Activated naive CD4-positive, alpha-beta T cell treated with Interleukin-2 at 50 U/mL for 16 hours (primary cell): ENCODE data around the gene DERL2.
"Not testable (repeated sequence)": the region's sequence is repeated elsewhere in the genome, so short reads cannot be mapped to it uniquely, and the experiment has no call there.

Experiments used
- DNase-seq: peaks from one replicate; pipeline ENCODE4 v3.0.0-alpha.2; 2020

The DERL2 gene

DNA sequence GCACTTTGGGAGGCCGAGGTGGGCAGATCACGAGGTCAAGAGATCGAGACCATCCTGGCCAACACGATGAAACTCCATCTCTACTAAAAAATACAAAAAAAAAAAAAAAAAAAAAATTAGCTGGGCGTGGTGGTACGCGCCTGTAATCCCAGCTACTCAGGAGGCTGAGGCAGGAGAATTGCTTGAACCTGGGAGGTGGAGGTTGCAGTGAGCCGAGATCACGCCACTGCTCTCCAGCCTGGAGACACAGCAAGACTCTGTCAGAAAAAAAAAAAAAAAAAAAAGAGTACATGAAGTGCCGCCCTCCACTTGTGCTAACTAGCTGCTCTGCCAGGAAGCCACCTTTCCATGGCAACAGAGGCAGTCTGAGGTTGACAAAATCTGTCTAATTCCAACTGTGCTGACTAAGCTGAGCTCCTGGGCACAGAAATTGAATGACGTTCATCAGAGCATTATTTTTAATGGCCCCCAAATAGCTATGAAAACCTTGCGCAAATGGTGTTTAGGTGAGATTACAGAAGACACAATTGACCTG is 50.1 kb downstream of the DERL2 start:
- DNase-seq, result not testable (repeated sequence)

DNA sequence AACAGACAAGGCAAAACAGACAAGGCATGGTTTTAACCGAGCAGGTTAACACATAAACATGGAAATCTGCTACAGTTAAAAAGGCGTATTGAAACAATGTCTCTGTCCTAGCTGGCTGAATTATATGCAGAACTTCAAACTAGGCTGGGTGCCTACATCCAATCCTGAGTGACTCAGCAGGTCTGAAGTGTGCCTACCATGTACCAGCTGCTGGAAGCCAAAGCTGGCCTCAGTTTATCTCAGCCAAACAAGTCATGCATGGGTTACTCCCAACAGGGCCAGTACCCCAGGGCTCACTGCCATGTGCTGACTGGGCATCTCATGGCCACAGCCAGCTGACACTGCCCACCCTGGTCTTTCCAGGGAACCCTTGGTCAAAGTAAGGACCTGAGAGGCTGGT is 51.0 kb downstream of the DERL2 start:
- no peak for DNase-seq

DNA sequence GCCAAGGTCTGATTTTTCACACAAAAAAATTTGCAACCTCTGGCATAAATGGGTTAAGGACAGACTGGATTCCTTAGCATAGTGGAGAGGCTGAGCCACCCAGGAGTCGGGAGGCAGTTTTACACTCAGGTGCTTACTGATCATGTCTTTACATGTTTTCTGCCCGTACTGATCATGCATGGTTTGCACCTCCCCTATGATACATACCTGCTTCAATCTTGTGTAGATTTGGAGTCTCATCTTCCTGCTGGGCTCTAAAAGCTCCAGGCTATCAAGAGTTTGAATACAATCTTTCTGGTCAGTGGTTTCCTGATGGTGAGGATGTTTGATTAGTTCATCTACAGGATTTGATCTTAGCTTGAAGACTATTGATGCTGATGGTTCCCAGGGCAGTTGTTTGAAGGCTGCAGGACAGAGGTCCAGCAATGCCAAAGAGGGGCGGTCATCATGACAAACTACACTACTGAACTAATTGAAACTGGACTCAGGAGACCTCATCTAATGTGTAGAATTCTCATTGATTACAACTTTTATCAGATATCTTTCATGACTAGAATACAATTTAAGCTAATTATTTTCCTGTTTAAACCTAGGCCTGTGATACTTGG is 53.9 kb downstream of the DERL2 start:
- no peak for DNase-seq

DNA sequence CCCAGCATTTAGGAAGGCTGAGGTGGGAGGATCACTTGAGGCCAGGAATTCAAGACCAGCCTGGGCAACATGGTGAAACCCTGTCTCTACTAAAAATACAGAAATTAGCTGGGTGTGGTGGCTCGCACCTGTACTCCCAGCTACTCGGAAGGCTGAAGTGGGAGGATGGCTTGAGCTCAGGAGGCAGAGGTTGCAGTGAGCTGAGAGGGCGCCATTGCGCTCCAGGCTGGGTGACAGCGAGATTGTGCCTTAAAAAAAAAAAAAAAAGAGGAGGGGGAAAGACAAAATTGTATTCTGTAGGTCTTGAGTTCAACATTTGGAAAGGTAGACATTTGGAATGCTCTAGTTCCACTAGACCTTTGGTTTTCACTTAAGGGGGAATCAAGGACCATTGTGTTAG is 54.7 kb downstream of the DERL2 start:
- DNase-seq, result not testable (repeated sequence)

DNA sequence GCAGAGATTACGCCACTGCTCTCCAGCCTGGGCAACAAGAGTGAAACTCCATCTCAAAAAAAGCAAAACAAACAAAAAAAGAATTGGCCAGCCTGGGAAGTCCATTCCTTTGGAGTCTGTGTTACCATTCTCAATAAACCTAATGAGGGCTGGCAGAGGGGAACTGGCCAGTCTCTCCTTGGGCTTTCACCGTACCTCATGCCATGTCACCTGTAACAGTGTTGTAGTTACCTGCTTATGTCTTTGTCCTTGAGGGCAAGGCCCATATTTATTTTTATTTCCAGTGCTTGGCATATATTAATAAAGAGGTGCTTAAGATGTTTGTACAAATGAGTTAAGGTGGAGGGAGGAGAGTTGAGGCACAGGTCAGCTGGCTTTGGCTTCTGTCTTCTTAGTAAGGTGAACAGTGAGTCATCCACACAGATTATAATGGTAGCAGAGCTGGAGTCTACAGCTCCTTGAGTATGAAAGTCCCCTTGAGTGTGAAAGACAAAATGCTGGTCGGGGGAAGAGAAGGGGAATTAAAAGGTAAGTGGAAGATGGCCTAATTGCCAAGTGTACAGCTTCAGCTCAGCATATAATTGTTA is 55.5 kb downstream of the DERL2 start:
- DNase-seq, result no peak

DNA sequence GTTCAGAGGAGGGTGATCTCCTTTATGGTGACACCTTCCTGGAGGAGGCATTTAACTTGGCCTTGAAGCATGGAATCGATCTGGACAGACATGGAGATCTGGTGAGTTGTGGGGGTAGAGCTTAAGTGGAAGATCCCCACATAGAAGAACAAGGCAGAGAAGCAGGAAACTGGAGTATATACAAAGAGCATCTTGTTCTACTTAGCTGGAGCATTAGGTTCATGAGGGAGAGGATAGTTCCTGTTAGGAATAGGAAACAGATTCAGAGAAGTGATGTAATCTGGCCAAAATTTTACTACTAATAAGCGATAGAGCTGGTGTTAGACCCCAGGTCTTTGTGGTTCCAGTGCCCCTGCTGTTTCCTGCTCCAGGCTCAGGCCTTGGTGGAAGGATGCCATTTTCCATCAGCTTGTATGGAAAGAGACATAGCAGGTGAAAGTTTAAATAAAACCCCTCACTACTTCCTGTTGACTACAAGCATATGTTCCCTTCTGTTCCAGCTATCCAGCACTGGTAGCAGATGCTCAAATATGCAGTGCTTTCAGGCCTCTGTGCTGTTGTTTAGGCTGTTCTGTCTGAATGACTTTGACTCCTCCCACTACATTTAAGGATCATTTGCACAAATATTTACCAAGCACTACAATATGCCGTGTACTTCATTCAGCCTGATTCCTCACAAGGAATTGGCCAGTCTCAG is 56.6 kb downstream of the DERL2 start:
- no peak for DNase-seq

DNA sequence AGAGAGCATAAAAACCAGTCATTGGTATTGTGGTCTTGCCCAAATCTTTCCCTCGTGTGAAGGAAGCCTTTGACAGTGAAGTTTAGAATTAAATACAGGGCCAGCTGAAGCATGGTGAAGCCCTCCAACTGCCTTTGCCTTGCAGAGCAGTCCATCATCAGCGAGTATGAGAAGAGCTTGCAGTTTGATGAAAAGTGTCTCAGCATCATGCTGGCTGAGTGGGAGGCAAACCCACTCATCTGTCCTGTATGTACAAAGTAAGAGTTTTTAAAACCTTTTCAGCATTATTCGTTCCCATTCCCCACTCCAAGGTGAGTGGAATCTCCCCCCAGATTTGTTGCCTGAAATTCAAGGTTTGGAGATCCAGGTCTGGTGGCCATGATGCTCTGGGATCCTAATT is 60.2 kb downstream of the DERL2 start:
- DNase-seq, result no peak

DNA sequence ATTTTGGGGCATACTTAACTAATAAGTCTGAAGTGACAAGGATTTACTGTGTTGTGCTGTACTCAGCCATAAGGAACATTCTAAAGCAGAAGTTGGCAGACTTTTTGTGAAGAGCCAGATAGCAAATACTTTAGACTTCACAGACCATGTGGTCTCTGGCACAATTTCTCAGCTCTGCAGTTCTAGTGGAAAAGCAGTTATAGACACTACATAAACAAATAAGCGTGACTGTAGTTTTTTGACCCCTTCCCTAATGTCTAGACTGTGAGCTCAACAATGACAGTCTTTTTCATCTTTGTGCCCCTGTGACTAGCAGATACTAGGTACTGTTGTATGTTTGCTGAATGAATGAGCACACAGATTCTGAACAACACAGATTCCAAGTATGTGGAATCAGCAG is 61.1 kb downstream of the DERL2 start:
- DNase-seq, result no peak

DNA sequence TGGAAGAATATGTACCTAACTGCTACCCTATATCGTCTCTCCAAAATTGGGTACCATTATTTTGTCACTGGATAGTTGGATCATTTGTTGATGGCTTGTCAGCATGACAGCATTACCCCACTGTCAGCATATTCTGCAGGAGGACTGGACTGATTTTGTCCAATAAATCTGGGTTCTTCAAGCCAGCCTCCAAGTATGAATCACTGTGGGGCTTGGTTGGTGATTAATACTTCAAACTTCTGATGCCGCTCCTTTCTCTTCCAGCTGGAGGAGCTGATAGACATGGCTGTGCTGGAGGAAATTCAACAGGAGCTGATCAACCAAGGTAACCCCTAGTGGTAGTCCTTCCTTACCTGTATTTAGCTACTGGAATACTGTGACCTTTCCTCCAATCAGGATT is 63.5 kb downstream of the DERL2 start:
- no peak for DNase-seq
